Fibroblast of skin of scalp (primary cell): ENCODE results near the gene RAB30.

Experiments
- DNase-seq: peaks from one replicate; pipeline ENCODE4 v3.0.0-alpha.2; 2013

The RAB30 gene

DNA sequence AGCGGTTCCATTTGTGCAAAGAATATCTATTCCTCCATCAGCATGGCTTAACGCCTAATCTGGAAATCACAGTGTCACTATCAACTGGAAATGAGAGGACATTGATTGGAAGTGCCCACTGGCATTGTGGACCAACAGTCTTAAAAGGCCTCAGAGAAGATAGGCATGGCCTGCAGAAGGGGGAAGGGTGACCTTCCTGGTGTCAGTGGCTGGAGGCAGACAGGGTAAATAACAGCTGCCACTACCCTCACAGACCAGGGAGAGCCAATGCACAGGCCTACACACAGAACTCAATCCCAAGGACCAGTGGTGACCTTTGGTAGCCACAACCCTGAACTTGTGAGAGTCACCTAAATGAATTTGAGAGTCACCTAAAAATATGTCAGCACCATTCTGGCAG lies 134.1 kb downstream of the RAB30 start:
- no peak for DNase-seq

DNA sequence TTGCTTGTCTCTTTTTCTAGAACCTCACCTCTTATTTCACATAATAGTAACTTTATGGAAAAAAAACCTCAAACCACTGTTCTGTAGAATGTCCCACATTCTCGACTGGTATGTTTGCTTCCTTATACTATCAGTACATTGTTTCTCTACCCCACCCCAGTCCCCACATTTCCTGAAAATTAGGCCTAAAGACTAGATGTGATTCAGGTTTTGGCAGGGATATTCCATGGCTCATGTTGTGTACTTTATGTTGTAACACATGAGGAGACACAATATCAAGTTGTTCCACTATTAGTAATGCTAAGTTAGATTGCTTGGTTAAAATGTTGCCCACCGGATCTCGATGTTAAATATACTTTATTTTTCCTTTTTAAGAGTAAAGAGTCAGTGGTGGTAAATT lies 135.4 kb downstream of the RAB30 start:
- DNase-seq: no peak

DNA sequence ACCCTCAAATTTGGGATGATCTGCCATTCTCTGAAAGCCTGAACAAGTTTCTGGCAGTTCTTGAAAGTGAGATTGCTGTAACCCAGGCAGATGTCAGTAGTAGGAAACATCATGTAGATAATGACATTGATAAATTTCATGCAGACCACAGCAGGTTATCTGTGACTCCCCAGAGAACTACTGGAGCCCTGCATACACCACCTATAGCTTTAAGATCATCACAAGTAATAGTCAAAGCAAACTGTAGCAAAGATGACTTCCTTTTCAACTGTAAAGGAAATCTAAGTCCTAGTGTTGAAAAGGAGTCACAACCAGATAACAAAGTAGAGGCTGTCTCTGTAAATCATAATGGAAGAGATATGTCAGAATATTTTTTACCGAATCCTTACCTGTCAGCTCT lies 139.1 kb downstream of the RAB30 start:
- no peak for DNase-seq

DNA sequence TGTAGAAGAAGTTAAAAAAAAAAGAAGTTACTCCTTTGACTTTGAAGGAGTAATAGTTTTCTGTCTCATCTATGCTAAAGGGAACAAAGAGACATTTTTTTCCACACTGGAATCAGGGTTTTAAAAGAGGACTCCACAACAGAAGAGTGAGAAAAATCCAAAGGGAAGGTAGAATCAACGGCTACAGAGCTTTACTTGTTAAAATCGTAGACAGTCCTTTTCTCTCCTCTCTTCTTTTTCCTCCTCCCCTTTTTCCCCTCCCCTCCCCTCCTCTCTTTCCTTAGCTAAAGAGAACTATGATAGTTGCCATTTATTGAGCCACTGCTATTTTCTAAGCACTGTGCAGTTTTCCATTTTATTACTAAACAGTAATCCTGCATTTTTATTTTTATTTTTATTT lies 141.0 kb downstream of the RAB30 start:
- DNase-seq: no peak

DNA sequence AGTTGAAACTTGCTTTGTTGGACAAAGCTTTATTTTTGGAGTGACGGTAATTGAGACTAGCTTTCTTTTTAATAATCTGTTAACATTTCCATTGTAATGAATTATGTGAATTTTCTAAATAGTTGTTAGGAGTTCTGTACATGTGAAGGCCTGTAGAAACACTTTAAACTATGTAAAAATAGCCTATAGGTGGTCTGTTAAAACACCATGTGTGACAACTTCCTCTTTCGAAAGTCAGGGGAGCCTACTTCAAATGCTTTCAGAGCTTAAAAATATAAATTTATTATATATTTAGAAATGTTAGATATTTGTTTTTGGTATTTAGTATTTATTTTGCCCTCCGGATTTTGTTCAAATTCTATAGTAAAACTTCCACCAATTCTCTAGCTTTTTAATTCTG lies 141.5 kb downstream of the RAB30 start:
- DNase-seq: no peak

DNA sequence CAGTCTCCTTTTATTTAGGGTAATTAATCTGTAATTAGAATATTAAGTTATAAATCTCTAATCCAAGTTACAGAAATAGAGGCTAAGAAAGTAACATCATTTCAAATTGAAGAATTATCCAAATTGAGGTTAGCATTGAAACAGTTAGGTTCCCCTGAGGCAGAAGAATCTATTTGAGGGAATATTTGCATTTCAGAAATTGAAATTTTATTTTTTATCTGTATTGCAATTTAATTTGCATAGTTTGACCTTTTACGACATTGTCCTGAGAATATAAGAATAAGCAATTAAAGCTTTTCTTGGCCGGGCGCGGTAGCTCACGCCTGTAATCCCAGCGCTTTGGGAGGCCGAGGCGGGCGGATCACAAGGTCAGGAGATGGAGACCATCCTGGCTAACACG lies 142.6 kb downstream of the RAB30 start:
- DNase-seq: no peak

DNA sequence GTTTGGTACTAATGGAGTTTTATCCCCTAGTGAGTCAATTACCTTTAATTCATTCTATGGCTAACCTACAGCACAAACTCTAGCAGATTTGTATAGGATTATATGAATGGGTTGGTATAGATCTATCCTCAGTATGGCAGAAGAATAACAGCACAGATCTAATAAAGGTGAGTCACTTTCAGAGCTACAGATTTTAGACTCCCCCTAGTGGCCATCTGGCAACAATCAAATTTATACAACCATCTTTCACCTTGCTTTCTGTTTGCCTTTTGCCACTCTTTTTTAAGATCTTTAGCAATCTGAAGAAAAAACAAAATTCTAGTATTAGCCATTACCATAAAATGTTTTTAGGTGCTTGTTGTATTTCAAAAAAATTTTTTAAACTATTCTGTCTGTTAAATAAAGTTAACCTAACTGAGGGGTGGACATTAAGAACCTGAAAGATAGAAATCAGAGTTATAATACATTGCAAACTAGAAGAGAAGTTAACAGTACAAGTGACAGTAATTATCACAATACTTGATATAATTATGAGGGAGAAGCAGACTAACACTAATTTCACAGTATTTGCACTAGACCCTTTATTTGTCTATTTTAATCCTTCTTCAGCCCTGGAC lies 144.3 kb downstream of the RAB30 start:
- DNase-seq: peak; percentile 56

DNA sequence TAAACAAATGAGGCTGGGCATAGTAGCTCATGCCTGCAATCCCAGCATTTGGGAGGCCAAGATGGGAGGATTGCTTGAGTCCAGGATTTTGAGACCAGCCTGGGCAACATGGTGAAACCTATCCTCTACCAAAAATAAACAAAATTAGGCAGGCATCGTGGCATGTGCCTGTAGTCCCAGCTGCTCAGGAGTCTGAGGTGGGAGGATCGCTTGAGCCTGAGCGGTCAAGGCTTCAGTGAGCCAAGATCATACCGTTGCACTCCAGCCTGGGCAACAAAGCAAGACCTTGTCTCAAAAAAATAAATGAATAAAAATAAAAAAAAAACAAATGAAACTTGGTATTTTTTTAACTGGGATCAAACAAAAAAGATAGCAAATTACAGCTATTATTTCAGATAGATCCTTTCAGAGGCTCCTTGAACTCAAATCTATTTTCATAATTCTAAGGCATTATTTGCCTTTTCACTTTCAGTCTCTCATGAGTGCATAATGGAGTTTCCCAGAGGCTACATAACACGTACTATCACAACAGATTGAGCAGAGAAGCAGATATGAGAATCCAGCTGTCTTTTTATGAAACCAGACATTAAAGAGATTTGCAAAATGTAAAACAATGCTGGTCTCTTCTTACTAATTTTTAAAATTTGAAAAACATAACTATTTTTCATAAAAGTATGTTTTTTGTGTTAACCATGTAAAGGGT lies 147.0 kb downstream of the RAB30 start:
- no peak for DNase-seq
